CD14-positive monocyte (primary cell): ENCODE data around the gene OR2D2. TPM values are rescaled to one million over a fixed set of nuclear protein-coding genes. Genes with fewer than 3 reads are reported as not detected.

ENCODE experiments used
- DNase-seq, 3 donors: peaks; one replicate each; pipeline ENCODE4 v3.0.0-alpha.2; 2011 to 2022
- H2AFZ ChIP-seq: 2 replicates; pipeline ENCODE4 v1.6.0; 2012; ENCODE audit warnings: mild to moderate bottlenecking, low read depth, low read length, inconsistent platforms; ENCODE audit not compliant: insufficient read depth, poor library complexity, severe bottlenecking
- H3K27ac ChIP-seq, 2 donors: 1 replicate in 1 of 2; 2 replicates in 1 of 2; pipeline ENCODE4 v1.5.1; 2012 to 2013; ENCODE audit warnings: low read length in 2 of 2, control low read depth in 1 of 2, inconsistent platforms in 1 of 2, low read depth in 1 of 2, mild to moderate bottlenecking in 1 of 2
- H3K27me3 ChIP-seq, 2 donors: one replicate each; pipeline versions ENCODE4 v1.6.0 to v1.6.1; 2011 to 2013; ENCODE audit warnings: low read length in 2 of 2; ENCODE audit not compliant: control insufficient read depth in 2 of 2, insufficient read depth in 2 of 2
- H3K36me3 ChIP-seq, 2 donors: replicated peaks in 1 of 2; 1 replicate in 1 of 2; 2 replicates in 1 of 2; pipeline versions ENCODE4 v1.5.1 to v1.6.1; 2012 to 2013; ENCODE audit warnings: low read length in 2 of 2, control low read depth in 1 of 2, inconsistent platforms in 1 of 2, mild to moderate bottlenecking in 1 of 2; ENCODE audit not compliant: insufficient read depth in 2 of 2, control insufficient read depth in 1 of 2
- H3K4me1 ChIP-seq, 2 donors: 1 replicate in 1 of 2; 2 replicates in 1 of 2; pipeline versions ENCODE4 v1.5.1 to v1.6.1; 2012 to 2013; ENCODE audit warnings: low read length in 2 of 2, control low read depth in 1 of 2, inconsistent platforms in 1 of 2, mild to moderate bottlenecking in 1 of 2, moderate library complexity in 1 of 2; ENCODE audit not compliant: insufficient read depth in 2 of 2, control insufficient read depth in 1 of 2
- H3K4me2 ChIP-seq: replicated peaks from 2 replicates; pipeline ENCODE3; 2012; ENCODE audit warnings: low read length, moderate library complexity, mild to moderate bottlenecking; ENCODE audit not compliant: poor library complexity, severe bottlenecking; ENCODE audit errors: extremely low read depth
- H3K4me3 ChIP-seq, 3 experiments: fragments of 200-600 bp in 1 of 3; sonication (generic) in 1 of 3; replicated peaks in 1 of 3; 1 replicate in 2 of 3; 2 replicates in 1 of 3; pipeline ENCODE4 v1.5.1; 2011 to 2013; ENCODE audit warnings: low read length in 3 of 3, mild to moderate bottlenecking in 3 of 3, control low read depth in 2 of 3, low read depth in 2 of 3, inconsistent platforms in 1 of 3, moderate library complexity in 1 of 3
- H3K79me2 ChIP-seq: 2 replicates; pipeline ENCODE4 v1.6.0; 2012; ENCODE audit warnings: mild to moderate bottlenecking, control low read depth, inconsistent platforms, low read length, moderate library complexity; ENCODE audit not compliant: insufficient read depth
- H3K9ac ChIP-seq: 2 replicates; pipeline ENCODE4 v1.6.0; 2017; ENCODE audit warnings: low read length, mild to moderate bottlenecking; ENCODE audit not compliant: insufficient read depth, poor library complexity, severe bottlenecking
- H3K9me3 ChIP-seq, 2 donors: replicated peaks in 1 of 2; 1 replicate in 1 of 2; 2 replicates in 1 of 2; pipeline versions ENCODE4 v1.5.1 to v1.6.1; 2012 to 2013; ENCODE audit warnings: low read length in 2 of 2, control low read depth in 1 of 2; ENCODE audit not compliant: control insufficient read depth in 1 of 2, insufficient read depth in 1 of 2
- H4K20me1 ChIP-seq: 2 replicates; pipeline ENCODE4 v1.6.0; 2012; ENCODE audit warnings: mild to moderate bottlenecking, low read length, control low read depth, moderate library complexity; ENCODE audit not compliant: insufficient read depth
- H3K27ac Mint-ChIP-seq, 7 donors: one replicate each; pipeline ENCODE4 v1.8.0; 2020; ENCODE audit warnings: mild to moderate bottlenecking in 7 of 7, mixed read lengths in 7 of 7, moderate library complexity in 6 of 7, inconsistent platforms in 2 of 7
- H3K27me3 Mint-ChIP-seq, 3 donors: one replicate each; pipeline ENCODE4 v1.8.0; 2021 to 2022; ENCODE audit warnings: low read depth in 3 of 3, mild to moderate bottlenecking in 3 of 3, mixed read lengths in 3 of 3, moderate library complexity in 3 of 3, inconsistent platforms in 1 of 3
- H3K36me3 Mint-ChIP-seq, 2 donors: one replicate each; pipeline ENCODE4 v1.8.0; 2020; ENCODE audit warnings: mixed read lengths in 2 of 2, inconsistent platforms in 1 of 2, mild to moderate bottlenecking in 1 of 2
- H3K4me1 Mint-ChIP-seq: one replicate; pipeline ENCODE4 v1.8.0; 2020; ENCODE audit warnings: mild to moderate bottlenecking, mixed read lengths
- H3K4me3 Mint-ChIP-seq, 2 donors: one replicate each; pipeline ENCODE4 v1.8.0; 2020; ENCODE audit warnings: mild to moderate bottlenecking in 2 of 2, mixed read lengths in 2 of 2, moderate library complexity in 1 of 2
- H3K9me3 Mint-ChIP-seq, 7 donors: one replicate each; pipeline ENCODE4 v1.8.0; 2020 to 2022; ENCODE audit warnings: mixed read lengths in 7 of 7, mild to moderate bottlenecking in 6 of 7, moderate library complexity in 6 of 7, inconsistent platforms in 2 of 7
- CTCF ChIP-seq: fragments of 200-600 bp; IDR thresholded peaks from one replicate; pipeline ENCODE4 v1.8.0; 2022; ENCODE audit warnings: antibody characterized with exemption, mild to moderate bottlenecking
- WGBS: methylation state at CpG from one replicate; pipeline ENCODE4 v1.1.5; 2013; ENCODE audit warnings: missing lambda C conversion rate; ENCODE audit not compliant: insufficient coverage; 5-methylcytosine and 5-hydroxymethylcytosine counted together
- intact Hi-C, 2 donors: fragments of 100-400 bp; cut with micrococcal nuclease; formaldehyde crosslinking; loops; one replicate each; pipeline versions ENCODE4 v1.15.0 to v1.15.1; 2023
- polyA plus RNA-seq, 3 donors: library from polyadenylated mRNA; depleted of rRNA in 1 of 3; unstranded in 2 of 3; stranded (reverse) in 1 of 3; fragments of 300-500 nt in 2 of 3; fragments of >200 nt in 1 of 3; fragmentation: Illumina TruSeq in 2 of 3; gene quantifications; 1 replicate in 2 of 3; 2 replicates in 1 of 3; pipeline ENCODE4 v1.2.3, GENCODE V29; 2012 to 2021

The OR2D2 gene
- polyA plus RNA-seq, 3 donors: not detected

GRCh38 chr11:6882751-6883150 lies 9.5 kb downstream of the OR2D2 start:
- Histone ChIP-seq H2AFZ (no peak overlapping the region), H3K27me3 (no peaks in the 10 kb centered on the region), H3K9ac (no peak overlapping the region), H3K4me3 (no peak overlapping the region), H3K4me1 (no peaks in the 10 kb centered on the region), H3K79me2 (no peaks in the 10 kb centered on the region), H3K27ac (no peak overlapping the region), H3K36me3 (no peaks in the 10 kb centered on the region), H3K4me2 (no peak overlapping the region), H3K9me3 (no peaks in the 10 kb centered on the region), H4K20me1 (no peaks in the 10 kb centered on the region)
- intact Hi-C loops: no loop called here
- no peak for TF ChIP-seq CTCF
- peaks cover 2 to 12% (median 3%) of the 10 kb centered on the region in 3 donors for H3K27me3 Mint-ChIP-seq
- no peak overlapping the region for H3K27ac Mint-ChIP-seq
- DNase-seq: no peak
- H3K4me1 Mint-ChIP-seq: no peaks in the 10 kb centered on the region
- no peaks in the 10 kb centered on the region for H3K36me3 Mint-ChIP-seq
- H3K4me3 Mint-ChIP-seq: no peak overlapping the region
- peaks cover 0 to 4% (median 2%) of the 10 kb centered on the region in 7 donors for H3K9me3 Mint-ChIP-seq

GRCh38 chr11:6876914-6877313 lies 15.4 kb downstream of the OR2D2 start:
- TF ChIP-seq CTCF: no peak
- Histone ChIP-seq H3K4me3 (no peak overlapping the region), H3K79me2 (no peaks in the 10 kb centered on the region), H3K36me3 (no peaks in the 10 kb centered on the region), H2AFZ (no peak overlapping the region), H3K4me1 (no peaks in the 10 kb centered on the region), H4K20me1 (no peaks in the 10 kb centered on the region), H3K27me3 (no peaks in the 10 kb centered on the region), H3K9ac (no peak overlapping the region), H3K9me3 (peaks cover 0 to 4% of the 10 kb centered on the region in 2 donors), H3K4me2 (no peak overlapping the region), H3K27ac (no peak overlapping the region)
- Mint-ChIP-seq H3K36me3 (no peaks in the 10 kb centered on the region), H3K4me3 (no peak overlapping the region), H3K9me3 (peaks cover 0 to 8% (median 6%) of the 10 kb centered on the region in 7 donors), H3K27ac (no peak overlapping the region), H3K4me1 (no peaks in the 10 kb centered on the region), H3K27me3 (peaks cover 0 to 3% (median 0%) of the 10 kb centered on the region in 3 donors)
- no peak for DNase-seq
- 88% methylated on average over 3 of the region's 3 CpGs for WGBS
- intact Hi-C loops: no loop called here
